ENCODE data around the gene GRWD1.
A peak's percentile ranks its signal among the peaks of the same experiment; 100 is the strongest.

Gene GRWD1

GRCh38 chr19:48468772-48469288, 23.0 kb downstream of the GRWD1 start (continued):
- no peak for TF ChIP-seq ISL1 (CRISPR knock-in tag; IDR thresholded peaks at IDR 0.05)
- no peak for TF ChIP-seq CSRNP3 (CRISPR knock-in tag; IDR thresholded peaks at IDR 0.05)
- no peak for TF ChIP-seq ZNF70 (CRISPR knock-in tag; IDR thresholded peaks at IDR 0.05)
- TF ChIP-seq RARB (CRISPR knock-in tag; IDR thresholded peaks at IDR 0.05), result no peak
- TF ChIP-seq CSDC2 (CRISPR knock-in tag; IDR thresholded peaks at IDR 0.05), result no peak

GRCh38 chr19:48469289-48469881, 23.6 kb downstream of the GRWD1 start, which contains the start of gene CYTH2:
Gene CYTH2 (plus strand): TSS chr19:48469369. CDS start chr19:48469508, 139 bp downstream.
- TF ChIP-seq ZFP30 (CRISPR knock-in tag; IDR thresholded peaks at IDR 0.05), result no peak
- TF ChIP-seq CSRNP3 (CRISPR knock-in tag; IDR thresholded peaks at IDR 0.05), result no peak
- no peak for TF ChIP-seq ZNF565 (CRISPR knock-in tag; conservative IDR thresholded peaks at IDR 0.05; ENCODE audit: low read depth)
- 0 out of 2 replicates have a peak, but pooled peaks have one; percentile 11 for TF ChIP-seq TCF4 (CRISPR knock-in tag; IDR thresholded peaks at IDR 0.05; ENCODE audit: borderline replicate concordance)
- TF ChIP-seq POU6F1 (CRISPR knock-in tag; IDR thresholded peaks at IDR 0.05; ENCODE audit: borderline replicate concordance, low read depth), result peak; percentile 70; the same call in 1 of the 2 replicates
- 0 out of 2 replicates have a peak, but pooled peaks have one; percentile 68 for TF ChIP-seq ZFP3 (CRISPR knock-in tag; IDR thresholded peaks at IDR 0.05)
- TF ChIP-seq GLIS3 (CRISPR knock-in tag; IDR thresholded peaks at IDR 0.05), result 0 out of 2 replicates have a peak, but pooled peaks have one; percentile 60
- TF ChIP-seq ESRRG (CRISPR knock-in tag; IDR thresholded peaks at IDR 0.05), result 0 out of 2 replicates have a peak, but pooled peaks have one; percentile 12
- ATAC-seq, result peak; percentile 82

GRCh38 chr19:48469934-48470680, 24.3 kb downstream of the GRWD1 start:
- TF ChIP-seq PATZ1 (CRISPR knock-in tag; IDR thresholded peaks at IDR 0.05; ENCODE audit: borderline replicate concordance) (no peak), TOX (CRISPR knock-in tag; IDR thresholded peaks at IDR 0.05; ENCODE audit: borderline replicate concordance) (no peak), CSRNP3 (CRISPR knock-in tag; IDR thresholded peaks at IDR 0.05) (no peak), BACH2 (CRISPR knock-in tag; IDR thresholded peaks at IDR 0.05; ENCODE audit: borderline replicate concordance) (no peak), OSR1 (CRISPR knock-in tag; IDR thresholded peaks at IDR 0.05) (no peak), TSHZ2 (CRISPR knock-in tag; IDR thresholded peaks at IDR 0.05) (no peak), CREB5 (CRISPR knock-in tag; IDR thresholded peaks at IDR 0.05; ENCODE audit: low read depth) (no peak), SNAI2 (CRISPR knock-in tag; IDR thresholded peaks at IDR 0.05) (no peak), ZC3H10 (CRISPR knock-in tag; IDR thresholded peaks at IDR 0.05) (no peak), ISL1 (CRISPR knock-in tag; IDR thresholded peaks at IDR 0.05) (no peak), ZFP30 (CRISPR knock-in tag; IDR thresholded peaks at IDR 0.05) (no peak), CSDC2 (CRISPR knock-in tag; IDR thresholded peaks at IDR 0.05) (no peak), RARB (CRISPR knock-in tag; IDR thresholded peaks at IDR 0.05) (no peak), ZNF8 (CRISPR knock-in tag; IDR thresholded peaks at IDR 0.05) (no peak), ARNTL (CRISPR knock-in tag; IDR thresholded peaks at IDR 0.05; ENCODE audit: borderline replicate concordance, low read depth) (no peak), ESRRG (CRISPR knock-in tag; IDR thresholded peaks at IDR 0.05) (no peak)
- ATAC-seq, result no peak

Measured in SK-N-SH treated with all-trans-retinoic acid at 6 μM for 48 hours (cell line).